WTC11 (cell line): ENCODE measurements around the gene TSPAN31. TPM values are rescaled to one million over a fixed set of nuclear protein-coding genes. Genes with fewer than 3 reads are reported as not detected.

Experiments
- CREB1 ChIP-seq: sonication (generic); formaldehyde crosslinking; IDR thresholded peaks from 2 replicates; pipeline ENCODE4 v1.8.0; 2023; ENCODE audit warnings: mild to moderate bottlenecking, missing genetic modification reagents
- ESRRA ChIP-seq: sonication (generic); formaldehyde crosslinking; IDR thresholded peaks from 2 replicates; pipeline ENCODE4 v1.8.1; 2022; ENCODE audit warnings: mild to moderate bottlenecking, missing genetic modification reagents, borderline replicate concordance
- FOXK1 ChIP-seq: sonication (generic); formaldehyde crosslinking; IDR thresholded peaks from 2 replicates; pipeline ENCODE4 v1.8.0; 2022; ENCODE audit warnings: mild to moderate bottlenecking, moderate library complexity, missing genetic modification reagents
- FOXP1 ChIP-seq: sonication (generic); formaldehyde crosslinking; IDR thresholded peaks from 2 replicates; pipeline ENCODE4 v1.8.0; 2022; ENCODE audit warnings: missing genetic modification reagents, mild to moderate bottlenecking, moderate library complexity, borderline replicate concordance
- GTF2I ChIP-seq: fragments of 250-450 bp; sonication (Bioruptor Pico); conservative IDR thresholded peaks from 2 replicates; pipeline ENCODE4 v1.4.0; 2021; ENCODE audit warnings: mild to moderate bottlenecking
- HMGA2 ChIP-seq: fragments of 250-450 bp; sonication (Bioruptor Pico); IDR thresholded peaks from 2 replicates; pipeline ENCODE4 v1.4.0; 2021; ENCODE audit warnings: mild to moderate bottlenecking, moderate library complexity
- KAT7 ChIP-seq: sonication (generic); formaldehyde crosslinking; IDR thresholded peaks from 2 replicates; pipeline ENCODE4 v1.8.1; 2023; ENCODE audit warnings: missing genetic modification reagents, mild to moderate bottlenecking, borderline replicate concordance
- MYBL2 ChIP-seq: sonication (generic); formaldehyde crosslinking; IDR thresholded peaks from 2 replicates; pipeline ENCODE4 v1.8.1; 2023; ENCODE audit warnings: mild to moderate bottlenecking, moderate library complexity, missing genetic modification reagents
- NFATC4 ChIP-seq: fragments of 250-450 bp; sonication (Bioruptor Pico); IDR thresholded peaks from 2 replicates; pipeline ENCODE4 v1.9.0; 2021; ENCODE audit warnings: mild to moderate bottlenecking
- RORB ChIP-seq: fragments of 250-450 bp; sonication (Bioruptor Pico); IDR thresholded peaks from 2 replicates; pipeline ENCODE4 v1.9.0; 2021; ENCODE audit warnings: mild to moderate bottlenecking
- SMAD4 ChIP-seq: sonication (generic); formaldehyde crosslinking; IDR thresholded peaks from 2 replicates; pipeline ENCODE4 v1.8.0; 2022; ENCODE audit warnings: mild to moderate bottlenecking, missing genetic modification reagents
- SP1 ChIP-seq: sonication (generic); formaldehyde crosslinking; conservative IDR thresholded peaks from 2 replicates; pipeline ENCODE4 v1.8.1; 2022; ENCODE audit warnings: missing genetic modification reagents
- ZNF219 ChIP-seq: sonication (generic); formaldehyde crosslinking; IDR thresholded peaks from 2 replicates; pipeline ENCODE4 v1.8.0; 2023; ENCODE audit warnings: missing genetic modification reagents, mild to moderate bottlenecking, borderline replicate concordance
- total RNA-seq: library from RNA; stranded (reverse); gene quantifications from 3 replicates; pipeline ENCODE4 v1.2.3, GENCODE V29; 2021
- TF ChIP-seq, protein P1 (sequence below): fragments of 250-450 bp; sonication (Bioruptor Pico); conservative IDR thresholded peaks from 2 replicates; pipeline ENCODE4 v1.9.0; 2021; ENCODE audit warnings: mild to moderate bottlenecking
- TF ChIP-seq, protein P2 (sequence below): sonication (generic); formaldehyde crosslinking; conservative IDR thresholded peaks from 2 replicates; pipeline ENCODE4 v1.8.1; 2022; ENCODE audit warnings: mild to moderate bottlenecking, missing genetic modification reagents
- TF ChIP-seq, protein P3 (sequence below): sonication (generic); formaldehyde crosslinking; IDR thresholded peaks from 2 replicates; pipeline ENCODE4 v1.8.1; 2023; ENCODE audit warnings: mild to moderate bottlenecking, moderate library complexity, missing genetic modification reagents
- TF ChIP-seq, protein P4 (sequence below): sonication (generic); formaldehyde crosslinking; IDR thresholded peaks from 2 replicates; pipeline ENCODE4 v1.8.1; 2023; ENCODE audit warnings: mild to moderate bottlenecking, missing genetic modification reagents, borderline replicate concordance
- TF ChIP-seq, protein P5 (sequence below): fragments of 250-450 bp; sonication (Bioruptor Pico); IDR thresholded peaks from 2 replicates; pipeline ENCODE4 v1.9.0; 2021; ENCODE audit warnings: mild to moderate bottlenecking
- TF ChIP-seq, protein P6 (sequence below): sonication (generic); formaldehyde crosslinking; IDR thresholded peaks from 2 replicates; pipeline ENCODE4 v1.8.0; 2022; ENCODE audit warnings: mild to moderate bottlenecking, missing genetic modification reagents
- TF ChIP-seq, protein P7 (sequence below): sonication (generic); formaldehyde crosslinking; IDR thresholded peaks from 2 replicates; pipeline ENCODE4 v1.8.1; 2023; ENCODE audit warnings: mild to moderate bottlenecking, missing genetic modification reagents
- TF ChIP-seq, protein P8 (sequence below): sonication (generic); formaldehyde crosslinking; IDR thresholded peaks from 2 replicates; pipeline ENCODE4 v1.8.0; 2022; ENCODE audit warnings: mild to moderate bottlenecking, missing genetic modification reagents
- TF ChIP-seq, protein P9 (sequence below): sonication (generic); formaldehyde crosslinking; IDR thresholded peaks from 2 replicates; pipeline ENCODE4 v1.8.1; 2022; ENCODE audit warnings: low read depth, mild to moderate bottlenecking, moderate library complexity, missing genetic modification reagents, borderline replicate concordance
- TF ChIP-seq, protein P10 (sequence below): sonication (generic); formaldehyde crosslinking; IDR thresholded peaks from 2 replicates; pipeline ENCODE4 v1.8.1; 2022; ENCODE audit warnings: mild to moderate bottlenecking, missing genetic modification reagents, moderate library complexity, borderline replicate concordance

The TSPAN31 gene
- total RNA-seq, 1 experiment from 2014 or later = 9.9 TPM

DNA sequence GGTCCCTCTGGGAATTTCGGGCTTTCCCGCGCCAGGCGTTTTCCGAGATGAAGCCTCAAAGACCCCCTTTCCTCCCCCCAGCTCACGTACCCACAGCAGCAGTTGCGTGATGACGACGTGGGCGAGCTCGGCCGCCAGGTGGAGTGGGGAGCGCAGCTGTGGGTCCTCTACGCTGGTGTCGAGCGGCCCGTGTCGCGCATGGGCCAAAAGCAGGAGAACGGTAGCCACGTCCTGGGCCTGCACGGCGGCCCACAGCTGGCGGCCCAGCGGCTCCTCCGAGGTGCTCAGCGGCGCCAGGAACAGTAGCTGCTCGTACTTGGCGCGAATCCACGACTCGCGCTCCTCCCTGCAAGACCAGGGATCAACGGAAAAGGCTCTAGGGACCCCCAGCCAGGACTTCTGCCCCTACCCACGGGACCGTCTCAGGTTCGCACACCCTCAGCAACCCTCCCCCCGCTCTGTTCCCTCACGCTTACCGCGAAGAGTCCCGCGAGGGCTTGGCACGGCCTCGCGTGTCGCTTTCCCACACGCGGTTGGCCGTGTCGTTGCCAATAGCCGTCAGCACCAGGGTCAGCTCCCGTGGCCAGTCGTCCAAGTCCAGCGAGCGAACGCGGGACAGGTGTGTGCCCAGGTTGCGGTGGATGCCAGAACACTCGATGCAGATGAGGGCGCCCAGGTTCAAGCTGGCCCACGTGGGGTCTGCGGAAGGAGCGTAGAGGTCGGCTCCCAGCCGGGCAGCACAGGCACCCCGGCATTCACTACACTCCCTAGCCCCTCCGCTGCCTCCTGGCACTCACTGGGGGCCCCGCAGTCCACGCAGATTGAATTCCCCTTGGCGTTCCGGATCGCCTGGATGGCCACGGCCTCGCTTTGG is 17.7 kb upstream of the TSPAN31 start (continued):
- TF ChIP-seq, protein P1, sequence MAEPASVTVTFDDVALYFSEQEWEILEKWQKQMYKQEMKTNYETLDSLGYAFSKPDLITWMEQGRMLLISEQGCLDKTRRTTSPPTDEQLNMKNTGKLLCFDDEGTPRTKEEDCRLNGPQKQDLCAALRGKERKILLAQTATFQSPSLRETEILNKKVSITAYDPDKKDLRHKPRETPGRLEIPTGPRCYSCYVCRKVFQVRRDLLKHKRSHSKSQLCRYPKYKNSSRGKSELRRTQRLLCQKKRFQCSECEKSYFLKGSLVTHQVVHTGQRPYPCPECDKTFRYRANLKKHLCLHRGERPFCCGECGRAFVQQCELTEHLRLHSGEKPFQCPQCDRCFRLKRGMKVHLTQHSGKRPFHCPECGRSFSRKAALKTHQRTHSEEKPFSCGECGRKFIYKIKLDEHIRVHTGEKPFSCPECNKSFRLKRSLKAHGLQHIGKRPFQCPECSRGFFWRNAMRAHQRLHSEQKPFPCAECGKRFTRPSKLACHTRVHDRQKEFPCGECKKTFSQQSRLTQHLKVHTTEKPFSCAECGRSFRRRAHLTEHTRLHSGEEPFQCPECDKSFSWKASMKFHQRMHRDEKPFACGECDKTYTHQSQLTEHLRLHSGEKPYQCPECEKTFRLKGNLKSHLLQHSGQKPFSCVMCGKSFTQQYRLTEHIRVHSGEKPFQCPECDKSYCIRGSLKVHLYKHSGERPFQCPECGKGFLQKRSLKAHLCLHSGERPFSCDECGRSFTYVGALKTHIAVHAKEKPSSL (CRISPR knock-in tag) = no peak
- no peak for TF ChIP-seq NFATC4
- TF ChIP-seq, protein P2, sequence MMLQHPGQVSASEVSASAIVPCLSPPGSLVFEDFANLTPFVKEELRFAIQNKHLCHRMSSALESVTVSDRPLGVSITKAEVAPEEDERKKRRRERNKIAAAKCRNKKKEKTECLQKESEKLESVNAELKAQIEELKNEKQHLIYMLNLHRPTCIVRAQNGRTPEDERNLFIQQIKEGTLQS (CRISPR knock-in tag) = no peak
- no peak for TF ChIP-seq SMAD4 (CRISPR knock-in tag)
- TF ChIP-seq CREB1 (CRISPR knock-in tag) = no peak
- TF ChIP-seq HMGA2 = no peak
- TF ChIP-seq FOXP1 = 0 out of 2 replicates have a peak, but pooled peaks have one; percentile 22
- TF ChIP-seq, protein P3, sequence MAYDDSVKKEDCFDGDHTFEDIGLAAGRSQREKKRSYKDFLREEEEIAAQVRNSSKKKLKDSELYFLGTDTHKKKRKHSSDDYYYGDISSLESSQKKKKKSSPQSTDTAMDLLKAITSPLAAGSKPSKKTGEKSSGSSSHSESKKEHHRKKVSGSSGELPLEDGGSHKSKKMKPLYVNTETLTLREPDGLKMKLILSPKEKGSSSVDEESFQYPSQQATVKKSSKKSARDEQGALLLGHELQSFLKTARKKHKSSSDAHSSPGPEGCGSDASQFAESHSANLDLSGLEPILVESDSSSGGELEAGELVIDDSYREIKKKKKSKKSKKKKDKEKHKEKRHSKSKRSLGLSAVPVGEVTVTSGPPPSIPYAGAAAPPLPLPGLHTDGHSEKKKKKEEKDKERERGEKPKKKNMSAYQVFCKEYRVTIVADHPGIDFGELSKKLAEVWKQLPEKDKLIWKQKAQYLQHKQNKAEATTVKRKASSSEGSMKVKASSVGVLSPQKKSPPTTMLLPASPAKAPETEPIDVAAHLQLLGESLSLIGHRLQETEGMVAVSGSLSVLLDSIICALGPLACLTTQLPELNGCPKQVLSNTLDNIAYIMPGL (CRISPR knock-in tag) = no peak
- TF ChIP-seq, protein P4, sequence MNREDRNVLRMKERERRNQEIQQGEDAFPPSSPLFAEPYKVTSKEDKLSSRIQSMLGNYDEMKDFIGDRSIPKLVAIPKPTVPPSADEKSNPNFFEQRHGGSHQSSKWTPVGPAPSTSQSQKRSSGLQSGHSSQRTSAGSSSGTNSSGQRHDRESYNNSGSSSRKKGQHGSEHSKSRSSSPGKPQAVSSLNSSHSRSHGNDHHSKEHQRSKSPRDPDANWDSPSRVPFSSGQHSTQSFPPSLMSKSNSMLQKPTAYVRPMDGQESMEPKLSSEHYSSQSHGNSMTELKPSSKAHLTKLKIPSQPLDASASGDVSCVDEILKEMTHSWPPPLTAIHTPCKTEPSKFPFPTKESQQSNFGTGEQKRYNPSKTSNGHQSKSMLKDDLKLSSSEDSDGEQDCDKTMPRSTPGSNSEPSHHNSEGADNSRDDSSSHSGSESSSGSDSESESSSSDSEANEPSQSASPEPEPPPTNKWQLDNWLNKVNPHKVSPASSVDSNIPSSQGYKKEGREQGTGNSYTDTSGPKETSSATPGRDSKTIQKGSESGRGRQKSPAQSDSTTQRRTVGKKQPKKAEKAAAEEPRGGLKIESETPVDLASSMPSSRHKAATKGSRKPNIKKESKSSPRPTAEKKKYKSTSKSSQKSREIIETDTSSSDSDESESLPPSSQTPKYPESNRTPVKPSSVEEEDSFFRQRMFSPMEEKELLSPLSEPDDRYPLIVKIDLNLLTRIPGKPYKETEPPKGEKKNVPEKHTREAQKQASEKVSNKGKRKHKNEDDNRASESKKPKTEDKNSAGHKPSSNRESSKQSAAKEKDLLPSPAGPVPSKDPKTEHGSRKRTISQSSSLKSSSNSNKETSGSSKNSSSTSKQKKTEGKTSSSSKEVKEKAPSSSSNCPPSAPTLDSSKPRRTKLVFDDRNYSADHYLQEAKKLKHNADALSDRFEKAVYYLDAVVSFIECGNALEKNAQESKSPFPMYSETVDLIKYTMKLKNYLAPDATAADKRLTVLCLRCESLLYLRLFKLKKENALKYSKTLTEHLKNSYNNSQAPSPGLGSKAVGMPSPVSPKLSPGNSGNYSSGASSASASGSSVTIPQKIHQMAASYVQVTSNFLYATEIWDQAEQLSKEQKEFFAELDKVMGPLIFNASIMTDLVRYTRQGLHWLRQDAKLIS (CRISPR knock-in tag) = no peak
- TF ChIP-seq SP1 = no peak
- TF ChIP-seq FOXK1 = no peak
- TF ChIP-seq ESRRA = no peak; the same call in 1 of the 2 replicates
- TF ChIP-seq, protein P5, sequence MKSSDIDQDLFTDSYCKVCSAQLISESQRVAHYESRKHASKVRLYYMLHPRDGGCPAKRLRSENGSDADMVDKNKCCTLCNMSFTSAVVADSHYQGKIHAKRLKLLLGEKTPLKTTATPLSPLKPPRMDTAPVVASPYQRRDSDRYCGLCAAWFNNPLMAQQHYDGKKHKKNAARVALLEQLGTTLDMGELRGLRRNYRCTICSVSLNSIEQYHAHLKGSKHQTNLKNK = no peak
- no peak for TF ChIP-seq GTF2I (CRISPR knock-in tag)
- TF ChIP-seq ZNF219 (CRISPR knock-in tag) = peak; percentile 53; the same call in 1 of the 2 replicates
- TF ChIP-seq, protein P6, sequence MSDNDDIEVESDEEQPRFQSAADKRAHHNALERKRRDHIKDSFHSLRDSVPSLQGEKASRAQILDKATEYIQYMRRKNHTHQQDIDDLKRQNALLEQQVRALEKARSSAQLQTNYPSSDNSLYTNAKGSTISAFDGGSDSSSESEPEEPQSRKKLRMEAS (CRISPR knock-in tag) = peak; percentile 76
- TF ChIP-seq KAT7 (CRISPR knock-in tag) = no peak
- TF ChIP-seq, protein P7, sequence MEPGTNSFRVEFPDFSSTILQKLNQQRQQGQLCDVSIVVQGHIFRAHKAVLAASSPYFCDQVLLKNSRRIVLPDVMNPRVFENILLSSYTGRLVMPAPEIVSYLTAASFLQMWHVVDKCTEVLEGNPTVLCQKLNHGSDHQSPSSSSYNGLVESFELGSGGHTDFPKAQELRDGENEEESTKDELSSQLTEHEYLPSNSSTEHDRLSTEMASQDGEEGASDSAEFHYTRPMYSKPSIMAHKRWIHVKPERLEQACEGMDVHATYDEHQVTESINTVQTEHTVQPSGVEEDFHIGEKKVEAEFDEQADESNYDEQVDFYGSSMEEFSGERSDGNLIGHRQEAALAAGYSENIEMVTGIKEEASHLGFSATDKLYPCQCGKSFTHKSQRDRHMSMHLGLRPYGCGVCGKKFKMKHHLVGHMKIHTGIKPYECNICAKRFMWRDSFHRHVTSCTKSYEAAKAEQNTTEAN (CRISPR knock-in tag) = no peak
- TF ChIP-seq MYBL2 (CRISPR knock-in tag) = no peak
- TF ChIP-seq, protein P8, sequence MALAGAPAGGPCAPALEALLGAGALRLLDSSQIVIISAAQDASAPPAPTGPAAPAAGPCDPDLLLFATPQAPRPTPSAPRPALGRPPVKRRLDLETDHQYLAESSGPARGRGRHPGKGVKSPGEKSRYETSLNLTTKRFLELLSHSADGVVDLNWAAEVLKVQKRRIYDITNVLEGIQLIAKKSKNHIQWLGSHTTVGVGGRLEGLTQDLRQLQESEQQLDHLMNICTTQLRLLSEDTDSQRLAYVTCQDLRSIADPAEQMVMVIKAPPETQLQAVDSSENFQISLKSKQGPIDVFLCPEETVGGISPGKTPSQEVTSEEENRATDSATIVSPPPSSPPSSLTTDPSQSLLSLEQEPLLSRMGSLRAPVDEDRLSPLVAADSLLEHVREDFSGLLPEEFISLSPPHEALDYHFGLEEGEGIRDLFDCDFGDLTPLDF = peak; percentile 16; the same call in 1 of the 2 replicates
- TF ChIP-seq, protein P9, sequence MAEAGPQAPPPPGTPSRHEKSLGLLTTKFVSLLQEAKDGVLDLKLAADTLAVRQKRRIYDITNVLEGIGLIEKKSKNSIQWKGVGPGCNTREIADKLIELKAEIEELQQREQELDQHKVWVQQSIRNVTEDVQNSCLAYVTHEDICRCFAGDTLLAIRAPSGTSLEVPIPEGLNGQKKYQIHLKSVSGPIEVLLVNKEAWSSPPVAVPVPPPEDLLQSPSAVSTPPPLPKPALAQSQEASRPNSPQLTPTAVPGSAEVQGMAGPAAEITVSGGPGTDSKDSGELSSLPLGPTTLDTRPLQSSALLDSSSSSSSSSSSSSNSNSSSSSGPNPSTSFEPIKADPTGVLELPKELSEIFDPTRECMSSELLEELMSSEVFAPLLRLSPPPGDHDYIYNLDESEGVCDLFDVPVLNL (CRISPR knock-in tag) = peak; percentile 59; the same call in 1 of the 2 replicates
- TF ChIP-seq, protein P10, sequence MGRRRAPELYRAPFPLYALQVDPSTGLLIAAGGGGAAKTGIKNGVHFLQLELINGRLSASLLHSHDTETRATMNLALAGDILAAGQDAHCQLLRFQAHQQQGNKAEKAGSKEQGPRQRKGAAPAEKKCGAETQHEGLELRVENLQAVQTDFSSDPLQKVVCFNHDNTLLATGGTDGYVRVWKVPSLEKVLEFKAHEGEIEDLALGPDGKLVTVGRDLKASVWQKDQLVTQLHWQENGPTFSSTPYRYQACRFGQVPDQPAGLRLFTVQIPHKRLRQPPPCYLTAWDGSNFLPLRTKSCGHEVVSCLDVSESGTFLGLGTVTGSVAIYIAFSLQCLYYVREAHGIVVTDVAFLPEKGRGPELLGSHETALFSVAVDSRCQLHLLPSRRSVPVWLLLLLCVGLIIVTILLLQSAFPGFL (CRISPR knock-in tag) = no peak
- no peak for TF ChIP-seq RORB (CRISPR knock-in tag)
